ENCODE measurements around the gene ZNF608. TPM values are rescaled to one million over a fixed set of nuclear protein-coding genes. Genes with fewer than 3 reads are reported as not detected.

The ZNF608 gene
- total RNA-seq, 1 experiment from 2014 or later: 5.6 TPM

- POLR2A ChIA-PET: interaction anchor here (0.6 to 2.5 kb wide), 7 partner anchors 8 to 736 kb away, joined by 3 to 8 read pairs (median 4); no protein-coding TSS in a partner anchor
- Histone ChIP-seq H3K36me3 (ENCODE audit: control insufficient read depth in 1 of 2, insufficient read depth in 2 of 2, low read length in 2 of 2) (no peaks in the 10 kb centered on the region), H3K4me1 (ENCODE audit: control insufficient read depth in 1 of 2, insufficient read depth in 2 of 2, low read length in 2 of 2) (peaks cover 46 to 59% of the 10 kb centered on the region in 2 experiments), H2AFZ (ENCODE audit: low read depth, low read length, poor library complexity, severe bottlenecking) (peak overlapping the region; percentile 89), H4K20me1 (ENCODE audit: insufficient read depth) (no peaks in the 10 kb centered on the region), H3K27me3 (ENCODE audit: insufficient read depth, low read length) (no peaks in the 10 kb centered on the region), H3K9me2 (ENCODE audit: insufficient read depth) (no peaks in the 10 kb centered on the region), H3K27ac (ENCODE audit: low read depth, low read length) (peak overlapping the region; percentile 66), H3K9ac (ENCODE audit: low read length) (peak overlapping the region; percentile 67), H3K9me3 (ENCODE audit: control insufficient read depth in 1 of 2, insufficient read depth in 1 of 2, low read depth in 1 of 2, low read length in 2 of 2) (no peaks in the 10 kb centered on the region), H3K4me2 (ENCODE audit: low read length) (peak overlapping the region; percentile 95), H3K4me3 (replicated peaks in 1 of 2; ENCODE audit: low read depth in 1 of 2, low read length in 2 of 2) (peak overlapping the region; percentile 65 to 68), H3K79me2 (ENCODE audit: insufficient read depth, low read length) (no peaks in the 10 kb centered on the region)
- RAD21 ChIA-PET (ENCODE audit: low non-redundant PET in 1 of 2, low total read pairs in 2 of 2, uncharacterized antibody in 2 of 2, unreplicated experiment in 2 of 2): interaction anchor here in 1 of 2 experiments (0.6 kb wide), 1 partner anchor 20 kb away, joined by 3 read pairs; no protein-coding TSS in a partner anchor
- ATAC-seq: 0 out of 2 replicates have a peak, but pooled peaks have one; percentile 17
- DNase-seq (ENCODE audit: low read depth, low spot score): peak; percentile 80
- BruUV-seq (replicated peaks): no TSS peak
- CTCF ChIA-PET: no interaction called here
- TF ChIP-seq, protein P1, sequence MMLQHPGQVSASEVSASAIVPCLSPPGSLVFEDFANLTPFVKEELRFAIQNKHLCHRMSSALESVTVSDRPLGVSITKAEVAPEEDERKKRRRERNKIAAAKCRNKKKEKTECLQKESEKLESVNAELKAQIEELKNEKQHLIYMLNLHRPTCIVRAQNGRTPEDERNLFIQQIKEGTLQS (IDR thresholded peaks at IDR 0.05): no peak
- TF ChIP-seq, protein P2, sequence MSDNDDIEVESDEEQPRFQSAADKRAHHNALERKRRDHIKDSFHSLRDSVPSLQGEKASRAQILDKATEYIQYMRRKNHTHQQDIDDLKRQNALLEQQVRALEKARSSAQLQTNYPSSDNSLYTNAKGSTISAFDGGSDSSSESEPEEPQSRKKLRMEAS (IDR thresholded peaks at IDR 0.05): 0 out of 2 replicates have a peak, but pooled peaks have one; percentile 39
- TF ChIP-seq SIN3A (IDR thresholded peaks at IDR 0.05; ENCODE audit: low read depth) (peak; percentile 48; the same call in 1 of the 2 replicates), POLR2AphosphoS5 (IDR thresholded peaks at IDR 0.05; ENCODE audit: low read depth, low read length) (no peak), CBX3 (IDR thresholded peaks at IDR 0.05; ENCODE audit: low read depth) (0 out of 2 replicates have a peak, but pooled peaks have one; percentile 52), RAD21 (IDR thresholded peaks at IDR 0.05; ENCODE audit: low read depth) (0 out of 2 replicates have a peak, but pooled peaks have one; percentile 10), CTCF (IDR thresholded peaks at IDR 0.05 in 2 of 3, conservative IDR thresholded peaks at IDR 0.05 in 1 of 3; ENCODE audit: borderline replicate concordance in 1 of 3, insufficient read depth in 1 of 3, low read depth in 2 of 3, low read length in 2 of 3) (no peak), POLR2A (IDR thresholded peaks at IDR 0.05; ENCODE audit: borderline replicate concordance, extremely low read depth, insufficient read depth, insufficient read length) (peak; percentile 37)
- intact Hi-C loops (cut with micrococcal nuclease): loop anchor here (10.0 kb wide), 1 partner anchor 792 kb away; no protein-coding TSS in a partner anchor
These were observed 714 bp upstream of the ZNF608 start for GRCh38 chr5:124746916-124747790.

Data from HCT116 (cell line).